Neural cell (in vitro differentiated cells): ENCODE measurements around the gene PRG2. TPM values are rescaled to one million over a fixed set of nuclear protein-coding genes. Genes with fewer than 3 reads are reported as not detected.

Source experiments
- H2AFZ ChIP-seq: fragments of 200-600, 300-800 bp; sonication (generic), shearing (Covaris generic); 2 replicates; pipeline ENCODE4 v1.6.0; 2014; ENCODE audit warnings: low read depth, mild to moderate bottlenecking, antibody characterized with exemption, low read length, moderate library complexity
- H3F3A ChIP-seq: fragments of 200-600 bp; shearing (Covaris generic); 2 replicates; pipeline ENCODE4 v1.6.1; 2016; ENCODE audit warnings: mild to moderate bottlenecking, moderate library complexity, mixed read lengths, antibody characterized with exemption, low read length; ENCODE audit not compliant: insufficient read depth, poor library complexity, severe bottlenecking
- H3K27ac ChIP-seq: fragments of 200-600, 300-800 bp; sonication (generic), shearing (Covaris generic); 2 replicates; pipeline ENCODE4 v1.5.1; 2014; ENCODE audit warnings: mild to moderate bottlenecking, low read length, moderate library complexity
- H3K27me3 ChIP-seq: fragments of 300-800, 200-600 bp; sonication (generic), shearing (Covaris generic); 2 replicates; pipeline ENCODE4 v1.6.0; 2014; ENCODE audit warnings: mild to moderate bottlenecking, low read depth, low read length, moderate library complexity; ENCODE audit not compliant: insufficient read depth
- H3K36me3 ChIP-seq: fragments of 300-800, 200-600 bp; sonication (generic), shearing (Covaris generic); 2 replicates; pipeline ENCODE4 v1.5.1; 2014; ENCODE audit warnings: mild to moderate bottlenecking, antibody characterized with exemption, low read length, moderate library complexity; ENCODE audit not compliant: insufficient read depth
- H3K4me2 ChIP-seq: fragments of 300-800, 200-600 bp; sonication (generic), shearing (Covaris generic); 2 replicates; pipeline ENCODE4 v1.6.0; 2014; ENCODE audit warnings: mild to moderate bottlenecking, low read length
- H3K4me3 ChIP-seq: fragments of 300-800, 200-600 bp; sonication (generic), shearing (Covaris generic); 2 replicates; pipeline ENCODE4 v1.5.1; 2014; ENCODE audit warnings: mild to moderate bottlenecking, low read length, moderate library complexity
- H3K79me2 ChIP-seq: fragments of 200-600 bp; shearing (Covaris generic); replicated peaks from 2 replicates; pipeline ENCODE4 v1.6.0; 2014; ENCODE audit warnings: mild to moderate bottlenecking, low read length, moderate library complexity; ENCODE audit not compliant: insufficient read depth
- H3K9ac ChIP-seq: fragments of 300-800, 200-600 bp; sonication (generic), shearing (Covaris generic); 2 replicates; pipeline ENCODE4 v1.6.1; 2016; ENCODE audit warnings: mild to moderate bottlenecking, low read length, mixed read lengths
- H3K9me2 ChIP-seq: fragments of 200-600 bp; shearing (Covaris generic); 2 replicates; pipeline ENCODE4 v1.6.1; 2016; ENCODE audit warnings: mild to moderate bottlenecking, low read length, mixed read lengths; ENCODE audit not compliant: insufficient read depth
- H3K9me3 ChIP-seq: fragments of 200-600, 300-800 bp; sonication (generic), shearing (Covaris generic); 2 replicates; pipeline ENCODE4 v1.6.1; 2016; ENCODE audit warnings: mild to moderate bottlenecking, mixed run types, low read length, moderate library complexity, mixed read lengths
- H4K20me1 ChIP-seq: fragments of 200-600 bp; shearing (Covaris generic); 2 replicates; pipeline ENCODE4 v1.6.1; 2016; ENCODE audit warnings: mild to moderate bottlenecking, mixed run types; ENCODE audit not compliant: insufficient read depth
- CTCF ChIP-seq: fragments of 450-650 bp; IDR thresholded peaks from 2 replicates; pipeline ENCODE4 v1.5.1; 2014; ENCODE audit warnings: antibody characterized with exemption, mild to moderate bottlenecking, moderate library complexity; ENCODE audit not compliant: poor library complexity, severe bottlenecking
- EP300 ChIP-seq: fragments of 450-650 bp; conservative IDR thresholded peaks from 2 replicates; pipeline ENCODE4 v1.6.1; 2014; ENCODE audit warnings: antibody characterized with exemption, mild to moderate bottlenecking, moderate library complexity; ENCODE audit not compliant: poor library complexity, severe bottlenecking
- EZH2 ChIP-seq: fragments of 200-600, 300-800 bp; shearing (Covaris generic), sonication (generic); IDR thresholded peaks from 2 replicates; pipeline ENCODE4 v1.6.1; 2014; ENCODE audit warnings: antibody characterized with exemption, low read length, borderline replicate concordance, mild to moderate bottlenecking; ENCODE audit not compliant: insufficient read depth, poor library complexity, severe bottlenecking
- MXI1 ChIP-seq: fragments of 450-650 bp; conservative IDR thresholded peaks from 2 replicates; pipeline ENCODE4 v1.6.1; 2014; ENCODE audit warnings: antibody characterized with exemption, mild to moderate bottlenecking; ENCODE audit not compliant: poor library complexity, severe bottlenecking
- POLR2AphosphoS5 ChIP-seq: IDR thresholded peaks from 2 replicates; pipeline ENCODE4 v1.6.1; 2012
- RAD21 ChIP-seq: fragments of 450-650 bp; conservative IDR thresholded peaks from 2 replicates; pipeline ENCODE4 v1.6.1; 2014; ENCODE audit warnings: antibody characterized with exemption, mild to moderate bottlenecking, moderate library complexity
- REST ChIP-seq: IDR thresholded peaks from 2 replicates; pipeline ENCODE4 v1.6.1; 2012; ENCODE audit warnings: borderline replicate concordance
- SMC3 ChIP-seq: fragments of 450-650 bp; conservative IDR thresholded peaks from 2 replicates; pipeline ENCODE4 v1.6.1; 2014; ENCODE audit warnings: antibody characterized with exemption, mild to moderate bottlenecking, moderate library complexity; ENCODE audit not compliant: poor library complexity
- TAF1 ChIP-seq: IDR thresholded peaks from 2 replicates; pipeline ENCODE4 v1.6.1; 2012; ENCODE audit warnings: low read depth
- polyA plus RNA-seq: library from polyadenylated mRNA; depleted of rRNA; stranded (reverse); fragments of >200 nt; gene quantifications from 2 replicates; pipeline ENCODE4 v1.2.3, GENCODE V29; 2014

PRG2 gene
- polyA plus RNA-seq, 1 donor from 2014 or later, result not detected

GRCh38 chr11:57356268-57356667 is 34.2 kb downstream of the PRG2 start:
- no peaks in the 10 kb centered on the region for H3K36me3 ChIP-seq
- H3F3A ChIP-seq, result no peaks in the 10 kb centered on the region
- no peaks in the 10 kb centered on the region for H3K27me3 ChIP-seq
- no peak overlapping the region for H3K9ac ChIP-seq
- no peaks in the 10 kb centered on the region for H3K9me3 ChIP-seq
- TF ChIP-seq TAF1, result no peak
- TF ChIP-seq EP300, result no peak
- H3K27ac ChIP-seq, result no peak overlapping the region
- no peaks in the 10 kb centered on the region for H4K20me1 ChIP-seq
- H3K4me2 ChIP-seq, result no peak overlapping the region
- no peaks in the 10 kb centered on the region for H3K79me2 ChIP-seq
- H2AFZ ChIP-seq, result no peak overlapping the region
- H3K4me3 ChIP-seq, result no peak overlapping the region
- H3K9me2 ChIP-seq, result no peaks in the 10 kb centered on the region

- Histone ChIP-seq H3F3A (no peaks in the 10 kb centered on the region), H3K4me2 (no peak overlapping the region), H3K27ac (no peak overlapping the region), H3K36me3 (no peaks in the 10 kb centered on the region), H4K20me1 (no peaks in the 10 kb centered on the region), H3K4me3 (no peak overlapping the region), H3K9me3 (no peaks in the 10 kb centered on the region), H3K79me2 (no peaks in the 10 kb centered on the region), H3K27me3 (no peaks in the 10 kb centered on the region), H3K9ac (no peak overlapping the region), H3K9me2 (no peaks in the 10 kb centered on the region), H2AFZ (no peak overlapping the region)
- TF ChIP-seq MXI1, result no peak
- no peak for TF ChIP-seq CTCF
- no peak for TF ChIP-seq SMC3
- TF ChIP-seq EP300, result no peak
- TF ChIP-seq EZH2, result no peak
- no peak for TF ChIP-seq REST
- TF ChIP-seq RAD21, result no peak
Observed at GRCh38 chr11:57354699-57355098, 35.8 kb downstream of the PRG2 start.

GRCh38 chr11:57353852-57354251 is 36.6 kb downstream of the PRG2 start:
- Histone ChIP-seq H3K79me2 (no peaks in the 10 kb centered on the region), H3K9me3 (no peaks in the 10 kb centered on the region), H3F3A (no peaks in the 10 kb centered on the region), H3K27me3 (no peaks in the 10 kb centered on the region), H4K20me1 (no peaks in the 10 kb centered on the region), H3K36me3 (no peaks in the 10 kb centered on the region), H3K27ac (no peak overlapping the region), H3K4me2 (no peak overlapping the region), H3K9me2 (no peaks in the 10 kb centered on the region), H2AFZ (no peak overlapping the region), H3K9ac (no peak overlapping the region), H3K4me3 (no peak overlapping the region)
- no peak for TF ChIP-seq EZH2
- TF ChIP-seq REST, result no peak
- no peak for TF ChIP-seq CTCF
- no peak for TF ChIP-seq SMC3
- no peak for TF ChIP-seq EP300
- no peak for TF ChIP-seq RAD21
- TF ChIP-seq MXI1, result no peak
- no peak for TF ChIP-seq POLR2AphosphoS5
- no peak for TF ChIP-seq TAF1
